SK-N-SH (cell line): ENCODE measurements around the gene TEX22.

Experiments used
- CHD2 ChIP-seq: fragments of 150-350 bp; IDR thresholded peaks from 2 replicates; pipeline ENCODE4 v1.6.1; 2018; ENCODE audit warnings: low read length; ENCODE audit not compliant: partially characterized antibody
- CTCF ChIP-seq: fragments of 200-600 bp; sonication (generic); IDR thresholded peaks from 2 replicates; pipeline ENCODE4 v1.6.1; 2017; ENCODE audit warnings: antibody characterized with exemption, mild to moderate bottlenecking, moderate library complexity
- EP300 ChIP-seq, 2 experiments: IDR thresholded peaks; 2 replicates each; pipeline versions ENCODE4 v1.4.0 to v1.6.1; 2012; ENCODE audit warnings: borderline replicate concordance in 1 of 2, low read depth in 1 of 2, low read length in 1 of 2
- FOXJ3 ChIP-seq: sonication (generic); formaldehyde crosslinking; IDR thresholded peaks from 2 replicates; pipeline ENCODE4 v1.5.1; 2020; ENCODE audit warnings: mild to moderate bottlenecking, missing genetic modification reagents
- RFX5 ChIP-seq: IDR thresholded peaks from 2 replicates; pipeline ENCODE4 v1.6.1; 2012; ENCODE audit warnings: mild to moderate bottlenecking, improper control_type of control experiment, low read length
- TAF1 ChIP-seq: IDR thresholded peaks from 2 replicates; pipeline ENCODE4 v1.6.1; 2012; ENCODE audit warnings: low read depth, mild to moderate bottlenecking, low read length, moderate library complexity, borderline replicate concordance
- USF2 ChIP-seq: fragments of 150-350 bp; IDR thresholded peaks from 2 replicates; pipeline ENCODE4 v1.6.1; 2017; ENCODE audit warnings: antibody characterized with exemption, low read length, low read depth, borderline replicate concordance
- ZBTB33 ChIP-seq: IDR thresholded peaks from 2 replicates; pipeline ENCODE4 v1.4.0; 2012; ENCODE audit warnings: low read depth, borderline replicate concordance

- TF ChIP-seq CTCF: no peak
- TF ChIP-seq EP300 (IDR thresholded peaks at IDR 0.05; ENCODE audit: borderline replicate concordance in 1 of 2, low read depth in 1 of 2, low read length in 1 of 2): no peak
- TF ChIP-seq ZBTB33: no peak
- no peak for TF ChIP-seq USF2
- no peak for TF ChIP-seq CHD2
- TF ChIP-seq TAF1: no peak
- TF ChIP-seq RFX5: no peak
- no peak for TF ChIP-seq FOXJ3 (CRISPR knock-in tag)
These were observed 9.4 kb upstream of the TEX22 start for GRCh38 chr14:105388976-105389375.
